GM21515 (cell line): ENCODE results near the gene PHLPP1.

Experiments
- ATAC-seq: cut with Tn5 transposase; IDR thresholded peaks from one replicate; pipeline ENCODE4 v1.9.1; 2021; ENCODE audit not compliant: unreplicated experiment

Gene PHLPP1

GRCh38 chr18:62999392-62999791 is 284.1 kb downstream of the PHLPP1 start:
- no peak for ATAC-seq

- no peak for ATAC-seq
Measured at GRCh38 chr18:62999921-63000320, 284.6 kb downstream of the PHLPP1 start.

DNA sequence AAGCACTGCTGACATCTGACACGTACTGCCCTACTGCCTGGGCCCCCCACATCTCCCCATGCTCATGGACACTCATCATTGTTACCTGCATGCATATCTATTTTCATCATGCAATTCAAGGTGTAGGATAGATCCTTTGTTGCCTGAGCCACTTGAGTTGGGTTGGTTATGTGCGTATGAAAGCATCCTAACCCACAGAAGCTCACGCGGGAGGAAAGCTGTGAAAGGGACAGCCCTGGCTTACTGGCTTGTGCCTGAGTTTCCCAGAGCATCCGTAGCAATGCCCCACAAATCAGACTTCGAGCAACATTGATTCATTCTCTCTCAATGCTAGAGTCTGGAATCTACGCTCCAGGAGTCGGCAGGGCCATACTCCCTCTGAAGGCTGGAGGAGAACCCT is 285.5 kb downstream of the PHLPP1 start:
- ATAC-seq, result no peak

DNA sequence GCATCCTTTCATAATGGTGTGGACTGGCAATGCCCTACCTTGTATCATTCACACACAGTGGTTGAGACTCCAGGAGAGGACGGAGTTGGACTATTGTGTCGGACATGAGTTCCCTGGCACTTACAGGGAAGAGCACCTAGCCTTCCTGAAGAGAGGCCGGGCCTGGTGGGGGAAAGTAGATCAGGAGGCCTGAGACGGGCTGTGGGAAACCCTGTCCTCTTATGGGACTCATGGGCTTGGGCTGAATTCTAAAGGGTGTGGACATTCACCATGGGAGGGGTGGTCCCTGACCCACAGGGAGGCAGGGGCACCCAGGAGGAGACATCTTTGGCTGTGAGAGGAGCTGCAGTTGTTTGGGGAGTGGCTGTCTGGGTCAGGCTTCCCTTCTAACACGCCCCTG is 286.5 kb downstream of the PHLPP1 start:
- ATAC-seq, result no peak

DNA sequence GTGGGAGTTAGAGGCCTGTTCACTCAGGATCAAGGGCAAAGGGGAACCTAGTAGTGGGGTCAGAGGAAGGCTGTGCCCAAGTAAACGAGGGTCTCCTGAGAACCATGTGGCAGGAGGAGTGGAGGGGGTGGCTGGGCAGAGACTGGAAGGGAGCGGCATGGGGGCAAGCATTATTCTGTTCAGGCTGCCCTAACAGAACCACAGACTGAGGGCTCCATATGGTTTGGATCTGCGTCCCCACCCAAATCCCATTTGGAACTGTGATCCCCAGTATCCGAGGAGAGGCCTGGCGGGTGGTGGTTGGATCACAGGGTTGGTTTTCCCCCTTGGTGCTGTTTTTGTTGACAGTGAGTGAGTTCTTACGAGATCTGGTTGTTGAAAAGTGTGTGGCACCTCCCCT is 287.0 kb downstream of the PHLPP1 start:
- no peak for ATAC-seq

DNA sequence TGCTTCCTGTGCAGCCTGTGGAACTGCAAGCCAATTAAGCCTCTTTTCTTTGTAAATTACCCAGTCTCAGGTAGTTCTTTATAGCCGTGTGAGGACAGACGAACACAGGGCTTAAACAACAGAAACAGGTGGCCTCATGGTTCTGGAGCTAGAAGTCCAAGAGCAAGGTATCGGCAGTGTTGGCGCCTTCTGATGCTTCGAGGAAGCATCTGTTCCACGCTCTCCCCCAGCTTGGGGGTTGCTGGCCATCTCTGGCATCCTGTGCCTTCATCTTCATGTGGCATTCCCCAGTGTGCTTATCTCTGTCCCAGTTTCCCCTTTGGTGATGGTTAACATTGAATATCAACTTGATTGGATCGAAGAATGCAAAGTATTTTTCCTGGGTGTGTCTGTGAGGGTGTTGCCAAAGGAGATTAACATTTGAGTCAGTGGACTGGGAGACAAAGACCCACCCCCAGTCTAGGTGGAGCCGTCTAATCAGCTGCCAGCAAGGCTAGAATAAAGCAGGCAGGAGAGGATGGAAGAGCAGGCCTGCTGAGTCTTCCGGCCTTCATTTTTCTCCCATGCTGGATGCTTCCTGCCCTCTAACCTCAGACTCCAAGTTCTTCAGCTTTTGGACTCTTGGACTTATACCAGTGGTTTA is 287.6 kb downstream of the PHLPP1 start:
- ATAC-seq, result no peak

GRCh38 chr18:63003899-63004298 is 288.6 kb downstream of the PHLPP1 start:
- ATAC-seq, result no peak

- no peak for ATAC-seq
Measured at GRCh38 chr18:63004466-63005089, 289.2 kb downstream of the PHLPP1 start.

DNA sequence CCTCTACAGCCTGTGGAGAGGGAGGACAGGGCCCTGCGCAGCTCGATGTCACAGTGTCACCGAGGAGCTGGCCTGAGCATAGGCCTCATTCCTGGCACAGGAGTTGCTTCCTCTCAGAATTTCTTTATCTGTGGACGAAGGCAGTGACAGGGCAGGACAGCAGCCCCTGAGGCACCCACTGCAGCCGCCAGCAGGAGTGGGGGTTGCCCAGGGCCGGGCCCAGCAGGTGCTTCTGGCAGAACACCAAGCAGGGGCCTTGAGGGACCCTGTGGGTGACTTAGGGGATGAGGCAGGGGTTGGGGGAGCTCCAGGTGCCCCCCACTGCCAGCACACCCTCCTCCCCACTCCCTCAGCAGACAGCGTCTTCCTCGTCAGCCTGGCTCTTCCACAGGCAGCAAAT is 290.0 kb downstream of the PHLPP1 start:
- ATAC-seq, result no peak

GRCh38 chr18:63007231-63007630 is 291.9 kb downstream of the PHLPP1 start:
- ATAC-seq, result no peak

DNA sequence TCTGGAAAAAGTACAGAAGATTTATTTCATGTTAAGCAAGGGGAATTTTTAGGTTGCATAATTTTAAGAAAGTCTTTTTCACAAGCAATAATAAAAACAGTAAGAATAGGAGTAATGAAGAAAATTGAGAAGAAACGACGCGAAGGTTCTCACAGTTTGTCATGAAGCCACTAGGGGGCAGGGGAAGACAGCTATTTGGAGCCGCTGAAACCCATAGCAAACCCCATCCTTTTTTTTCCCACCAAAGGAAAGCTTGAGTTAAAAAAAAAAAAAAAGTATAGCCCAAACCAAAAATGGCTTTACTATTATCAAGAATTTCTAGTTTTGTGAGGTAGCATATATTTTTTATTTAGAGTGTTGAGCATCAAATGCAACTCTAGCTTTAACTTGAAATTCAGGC is 300.9 kb downstream of the PHLPP1 start:
- no peak for ATAC-seq

- ATAC-seq, result no peak
Measured at GRCh38 chr18:63017076-63017475, 301.7 kb downstream of the PHLPP1 start.

GRCh38 chr18:63017977-63018376 is 302.6 kb downstream of the PHLPP1 start:
- no peak for ATAC-seq

DNA sequence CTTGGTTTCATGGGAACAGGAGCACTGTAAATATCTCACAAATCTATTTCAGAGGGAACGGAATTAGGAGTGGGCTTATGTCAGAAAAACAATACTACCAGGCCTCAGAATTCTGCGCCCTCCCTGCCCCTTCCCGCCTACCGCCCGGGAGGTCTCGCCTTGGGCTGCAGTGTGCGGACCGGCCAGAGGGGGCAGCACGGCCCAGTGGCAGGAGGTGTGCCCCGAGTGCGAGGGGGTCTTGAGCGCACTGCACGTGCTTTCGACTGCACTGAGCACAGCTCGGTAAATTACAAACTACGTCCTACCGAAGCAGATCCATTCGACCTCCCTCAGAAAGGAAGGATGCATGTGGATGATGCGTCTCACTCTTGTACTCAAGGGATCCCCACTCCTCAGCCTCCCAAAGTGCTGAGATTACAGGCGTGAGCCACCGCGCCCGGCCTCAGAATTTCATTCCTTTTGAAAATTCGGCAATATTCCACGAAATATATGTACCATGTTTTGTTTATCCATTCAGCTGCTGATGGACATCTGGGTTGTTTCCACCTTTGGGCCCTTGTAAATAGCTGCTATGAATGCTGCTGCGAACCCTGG is 307.2 kb downstream of the PHLPP1 start:
- no peak for ATAC-seq

DNA sequence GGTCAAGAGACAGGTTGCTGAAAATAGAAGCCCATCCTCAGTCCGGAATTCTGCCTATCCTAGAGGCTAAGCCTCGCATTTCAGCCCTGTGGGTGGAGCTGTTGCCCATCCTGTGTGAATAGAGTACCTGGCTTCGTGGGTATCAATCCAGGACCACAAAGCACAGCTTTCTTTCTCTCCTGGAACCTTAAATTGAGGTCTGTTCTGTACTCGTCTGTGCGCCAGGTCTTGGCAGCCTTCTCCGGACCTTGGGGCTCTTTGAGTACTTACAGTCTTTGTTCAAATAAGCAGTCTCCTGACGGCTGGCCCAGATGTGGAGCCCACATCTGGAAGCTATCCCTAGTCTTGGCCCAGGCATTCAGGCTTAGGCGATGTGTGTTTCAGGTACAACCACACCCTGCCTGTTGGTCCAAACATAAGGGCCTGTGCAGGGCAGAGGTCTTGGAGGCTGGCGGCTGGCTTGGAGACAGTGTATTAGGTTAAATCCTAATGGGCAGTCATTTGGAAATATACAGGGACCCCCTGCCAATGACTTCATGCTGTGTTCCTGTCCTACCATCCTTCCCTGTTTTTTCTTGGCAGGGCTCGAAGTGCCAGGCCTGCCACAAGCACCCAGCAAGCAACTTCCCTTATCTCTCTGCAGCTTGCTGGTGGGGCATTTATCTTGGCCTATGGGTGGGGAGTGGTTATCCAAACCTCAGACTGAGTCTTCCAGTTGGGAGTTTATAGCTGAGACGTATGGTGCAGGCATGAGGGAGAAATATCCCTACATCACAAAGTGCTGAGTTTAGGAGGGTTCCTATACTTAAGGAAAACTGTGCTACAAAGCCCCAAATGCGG is 310.1 kb downstream of the PHLPP1 start:
- no peak for ATAC-seq

GRCh38 chr18:63028380-63028779 is 313.0 kb downstream of the PHLPP1 start:
- no peak for ATAC-seq
